Measurements from ENCODE around the gene CDK5R1. TPM values are rescaled to one million over a fixed set of nuclear protein-coding genes. Genes with fewer than 3 reads are reported as not detected.

The CDK5R1 gene
- 1 to 10 TPM; 7.1 to 7.4 TPM for total RNA-seq

DNA sequence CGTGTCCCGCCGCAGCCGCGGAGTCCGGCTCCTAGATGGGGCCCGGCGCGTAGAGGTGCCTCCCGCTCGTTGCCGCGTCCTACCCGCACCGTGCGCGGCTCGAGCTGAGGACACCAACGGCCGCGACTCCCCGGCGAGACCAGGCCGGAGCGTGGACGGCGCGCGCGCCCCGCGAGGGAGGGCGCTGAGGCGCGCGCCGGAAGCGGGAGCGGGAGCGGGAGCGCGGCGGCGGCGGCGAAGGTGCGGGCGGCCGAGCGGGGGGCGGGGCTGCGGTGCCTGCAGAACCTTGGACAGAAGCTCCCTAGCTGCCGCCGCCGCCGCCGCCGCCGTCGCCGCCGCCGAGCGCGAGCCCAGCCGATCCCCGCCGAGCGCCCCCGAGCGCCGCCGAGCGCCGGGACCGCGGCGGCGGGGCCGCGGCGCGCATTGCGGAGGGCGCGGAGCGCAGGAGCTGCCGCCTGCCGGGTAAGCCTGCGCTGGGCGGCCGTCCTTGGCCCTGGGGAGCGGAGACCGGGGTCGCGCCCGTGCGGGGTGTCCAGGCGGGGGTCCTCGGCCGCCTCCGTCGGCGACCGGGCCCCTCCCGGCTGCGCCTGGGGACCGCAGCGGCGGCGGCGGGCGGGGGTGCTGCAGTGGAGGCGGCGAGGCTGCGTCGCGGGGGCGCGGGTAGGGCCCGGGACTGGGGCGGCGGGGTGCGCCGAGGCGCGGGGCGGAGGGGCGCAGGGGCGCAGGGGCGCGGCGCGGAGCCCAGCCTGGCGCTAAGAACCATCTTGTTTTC, at the start of gene CDK5R1:
Gene CDK5R1, plus strand, starts transcription at position 293 of the 772 bp plus-strand sequence. CDS start 628 bp downstream, outside the sequence.

GRCh38 chr17:32444301-32445073, 42.3 kb upstream of the CDK5R1 start, which contains the start of gene PSMD11:
PSMD11 (plus strand) TSS chr17:32444510; CDS start chr17:32444524, 14 bp downstream.

Other genes starting within 250 kb of the CDK5R1 start
- 1 to 10 TPM; 2.5 TPM for gene RHBDL3, start 221.2 kb upstream of the CDK5R1 start, total RNA-seq
- 10 to 100 TPM; 30.9 to 35.7 TPM for gene C17orf75, start 144.8 kb upstream of the CDK5R1 start, total RNA-seq
- gene ZNF207, start 136.8 kb upstream of the CDK5R1 start, total RNA-seq, result 100 to 1,000 TPM; 251 to 252 TPM
- 10 to 100 TPM; 72.3 to 79.2 TPM for gene PSMD11, start 42.5 kb upstream of the CDK5R1 start, total RNA-seq

Data from activated naive CD4-positive, alpha-beta T cell treated with anti-CD3 and anti-CD28 coated beads, Interleukin-2, amount 10 ng/mL, durations not matched to agents 5 hours and 36 hours (primary cell).